ENCODE results near the gene HORMAD2. TPM values are rescaled to one million over a fixed set of nuclear protein-coding genes. Genes with fewer than 3 reads are reported as not detected.

HORMAD2 gene, protein sequence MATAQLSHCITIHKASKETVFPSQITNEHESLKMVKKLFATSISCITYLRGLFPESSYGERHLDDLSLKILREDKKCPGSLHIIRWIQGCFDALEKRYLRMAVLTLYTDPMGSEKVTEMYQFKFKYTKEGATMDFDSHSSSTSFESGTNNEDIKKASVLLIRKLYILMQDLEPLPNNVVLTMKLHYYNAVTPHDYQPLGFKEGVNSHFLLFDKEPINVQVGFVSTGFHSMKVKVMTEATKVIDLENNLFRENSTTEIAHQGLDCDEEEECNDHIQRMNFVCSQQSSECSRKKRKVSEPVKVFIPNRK
- total RNA-seq, result not detected in 2 replicates

DNA sequence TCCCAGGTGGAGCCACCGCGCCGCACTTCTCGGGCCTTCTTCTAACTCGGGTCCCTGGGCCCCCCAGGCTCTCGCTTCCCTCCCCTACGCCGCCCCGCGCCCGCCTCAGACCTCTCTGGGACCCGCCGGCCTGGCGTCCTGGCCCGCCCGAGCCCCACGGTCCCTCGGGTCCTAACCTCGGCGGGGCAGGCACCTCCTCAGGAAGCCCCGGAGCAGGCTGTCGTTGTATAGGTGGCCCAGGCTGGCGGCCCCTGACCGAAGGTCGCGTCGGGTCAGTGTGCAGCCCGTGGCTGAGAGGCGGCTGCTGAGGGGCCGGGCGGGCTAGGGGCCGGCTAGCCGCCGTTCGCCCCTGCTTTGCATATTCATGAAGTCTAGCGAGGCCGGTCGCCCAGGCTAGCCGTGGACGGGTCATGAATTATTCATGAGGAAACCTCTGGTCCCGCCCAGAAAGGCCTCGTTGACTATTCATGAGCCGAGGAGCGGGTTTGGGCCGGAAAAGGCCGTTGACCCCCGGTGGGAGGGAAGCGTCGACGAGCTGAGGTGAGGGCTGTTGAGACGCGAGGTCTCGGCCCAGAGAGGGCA is at the start of gene HORMAD2:
HORMAD2 (plus strand) TSS at position 513 of the 582 bp plus-strand sequence. CDS start 13,489 bp downstream, outside the sequence.

Other genes with a start within 250 kb of the HORMAD2 start
- 27.2 and 38.2 TPM in 2 replicates for gene ASCC2, start 242.2 kb upstream of the HORMAD2 start, total RNA-seq
- gene MTMR3, start 197.3 kb upstream of the HORMAD2 start, total RNA-seq, result 15.8 and 18.5 TPM in 2 replicates
- gene LIF, start 166.3 kb downstream of the HORMAD2 start, total RNA-seq, result 1.3 and 2.5 TPM in 2 replicates
- gene OSM, start 186.4 kb downstream of the HORMAD2 start, total RNA-seq, result not detected in 2 replicates
- 24.9 and 32.7 TPM in 2 replicates for gene CASTOR1, start 209.0 kb downstream of the HORMAD2 start, total RNA-seq
- gene TBC1D10A, start 246.5 kb downstream of the HORMAD2 start, total RNA-seq, result 31.9 and 32.6 TPM in 2 replicates

All from airway epithelial cell (primary cell).